ENCODE results near the gene OR2K2.
"Not testable (repeated sequence)": the region's sequence is repeated elsewhere in the genome, so short reads cannot be mapped to it uniquely, and the experiment has no call there.

The OR2K2 gene

DNA sequence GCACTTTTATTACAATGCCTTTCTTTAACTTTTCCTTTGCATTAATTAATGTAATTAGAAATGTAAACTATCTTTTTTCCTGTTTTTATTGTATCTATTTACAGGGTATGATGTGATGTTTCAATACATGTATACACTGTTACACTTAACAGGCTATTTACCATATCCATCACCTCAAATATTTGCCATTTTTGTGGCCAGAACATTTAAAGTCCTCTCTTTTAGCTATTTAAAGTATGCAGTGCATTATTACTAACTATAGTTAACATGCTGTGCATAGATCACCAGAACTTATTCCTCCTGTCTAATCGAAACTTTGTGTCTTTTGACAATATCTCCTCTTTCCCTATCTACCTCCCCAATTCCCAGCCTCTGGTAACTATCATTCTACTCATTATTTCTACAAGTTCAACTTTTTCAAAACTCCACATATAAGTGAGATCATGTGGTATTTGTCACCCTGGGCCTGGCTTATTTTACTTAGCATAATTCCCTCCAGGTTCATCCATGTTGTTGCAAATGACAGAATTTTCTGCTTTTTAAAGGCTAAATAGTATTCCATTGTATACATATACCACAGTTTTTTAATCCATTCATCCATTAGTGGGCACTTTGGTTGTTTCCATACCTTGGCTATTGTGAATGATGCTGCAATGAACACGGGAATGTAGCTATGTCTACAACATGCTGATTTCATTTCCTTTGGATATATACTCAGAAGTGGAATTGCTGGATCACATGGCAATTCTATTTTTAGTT, 32.8 kb downstream of the OR2K2 start:
- no peak for DNase-seq (ENCODE audit: low read depth)

DNA sequence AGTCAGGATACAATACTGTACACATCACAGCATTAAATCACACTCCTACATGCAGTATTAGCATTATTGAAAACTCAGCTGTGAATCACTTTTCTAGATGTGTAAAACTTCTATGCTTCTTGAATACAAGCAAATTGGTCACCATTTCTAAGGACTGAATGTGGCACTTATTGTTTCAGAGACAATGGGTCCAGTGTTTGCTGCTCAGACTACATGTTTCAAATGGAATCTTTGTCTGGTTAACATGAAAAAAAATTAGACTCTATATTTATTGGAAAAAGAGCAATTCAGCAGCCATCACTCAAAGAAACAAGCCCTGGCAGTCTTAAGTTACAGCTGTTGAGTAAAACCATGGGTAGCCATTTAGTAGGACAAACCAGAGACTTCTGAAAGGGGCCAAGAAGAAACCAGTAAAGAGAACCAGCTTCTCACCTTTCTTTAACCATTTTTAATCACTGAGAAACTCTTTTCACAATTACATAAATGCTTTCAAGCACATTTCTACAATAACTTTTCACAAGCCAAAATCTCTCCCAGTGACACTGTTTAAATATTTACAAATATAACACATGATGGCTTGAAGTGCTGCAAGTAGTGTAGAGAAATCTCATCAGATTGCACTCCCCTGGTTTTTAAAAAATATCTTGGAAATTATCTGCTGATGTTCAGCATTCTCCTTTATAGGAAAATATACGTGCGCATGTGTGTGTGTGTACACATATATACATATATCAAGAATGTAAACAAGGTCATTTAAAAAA, 35.2 kb downstream of the OR2K2 start:
- DNase-seq (ENCODE audit: low read depth), result no peak

DNA sequence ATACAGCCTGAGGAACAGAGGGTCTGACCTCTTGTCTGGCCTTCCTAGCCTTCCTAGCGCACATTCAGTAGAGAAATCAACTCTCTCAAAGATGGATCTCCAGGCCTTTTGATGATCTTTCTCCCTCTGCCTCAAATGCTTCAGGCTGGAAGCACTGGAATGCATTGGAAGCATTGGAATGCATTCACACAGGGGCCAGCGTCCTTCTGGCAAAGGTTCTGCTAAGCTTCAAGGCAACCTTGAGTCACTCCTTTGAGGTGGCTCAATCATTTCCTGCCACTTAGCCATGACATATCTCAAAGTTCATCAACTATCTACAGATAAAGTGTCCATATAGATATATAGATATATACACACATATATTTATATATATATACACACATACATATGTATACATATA, 42.9 kb downstream of the OR2K2 start:
- DNase-seq (ENCODE audit: low read depth), result no peak

DNA sequence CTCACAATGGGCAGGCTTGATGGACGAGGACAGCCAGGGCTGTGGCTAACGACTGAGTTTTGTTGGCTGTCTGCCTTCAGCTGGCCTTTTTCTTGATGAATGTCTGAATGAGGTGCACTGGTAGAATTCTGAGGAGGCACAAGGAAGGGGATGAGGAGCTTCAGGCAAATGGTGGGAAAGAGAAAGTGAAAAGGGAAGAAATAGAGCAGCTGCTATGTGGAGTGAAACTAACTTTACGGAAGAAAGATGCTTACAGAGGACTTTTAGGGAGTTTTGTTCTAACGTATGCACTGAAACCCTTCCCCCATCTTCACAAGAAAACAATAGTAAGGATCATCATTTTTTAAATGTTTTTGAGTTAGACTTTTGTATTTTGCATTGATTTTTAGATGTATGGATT, 45.3 kb downstream of the OR2K2 start:
- DNase-seq (ENCODE audit: low read depth), result no peak

DNA sequence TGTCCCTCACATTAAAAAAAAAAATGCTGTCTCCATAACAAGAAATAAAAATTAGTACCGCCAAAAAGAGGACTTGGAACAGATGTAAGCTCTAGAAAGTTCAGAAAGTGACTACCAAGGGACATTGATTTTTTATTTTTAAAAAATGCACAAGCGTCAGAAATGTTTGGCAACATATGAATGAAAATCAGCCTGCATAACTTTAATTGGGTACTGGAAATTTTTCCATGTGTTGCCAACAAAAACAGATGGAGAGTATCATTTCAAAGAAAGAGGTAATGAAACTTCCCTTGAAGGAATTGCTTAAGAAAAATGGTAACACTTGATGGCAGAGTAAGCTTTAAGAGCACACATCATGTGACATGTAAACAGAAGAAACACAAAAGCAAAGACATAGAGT, 47.2 kb downstream of the OR2K2 start:
- no peak for DNase-seq (ENCODE audit: low read depth)

DNA sequence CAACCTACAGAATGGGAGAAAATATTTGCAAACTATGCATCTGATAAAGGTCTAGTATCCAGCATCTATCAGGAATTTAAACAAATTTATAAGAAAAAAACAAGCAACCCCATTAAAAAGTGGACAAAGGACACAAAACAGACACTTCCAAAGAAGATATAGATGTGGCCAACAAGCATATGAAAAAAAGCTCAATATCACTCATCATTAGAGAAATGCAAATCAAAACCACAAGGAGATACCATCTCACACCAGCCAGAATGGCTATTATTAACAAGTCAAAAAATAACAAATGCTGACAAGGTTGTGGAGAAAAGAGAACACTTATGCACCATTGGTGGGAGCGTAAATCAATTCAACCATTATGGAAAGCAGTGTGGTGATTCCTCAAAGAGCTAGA, 49.2 kb downstream of the OR2K2 start:
- not testable (repeated sequence) for DNase-seq (ENCODE audit: low read depth)
